Muscle layer of duodenum (tissue), 2 donors: ENCODE data around the gene SERGEF.

ENCODE experiments used
- H3K27ac ChIP-seq: one replicate; pipeline ENCODE4 v1.7.0; 2013; ENCODE audit warnings: mild to moderate bottlenecking, low read length
- H3K27me3 ChIP-seq: one replicate; pipeline ENCODE4 v1.7.0; 2013; ENCODE audit warnings: low read depth, mild to moderate bottlenecking, control low read depth, low read length
- H3K36me3 ChIP-seq, 2 donors: one replicate each; pipeline ENCODE4 v1.7.0; 2013; ENCODE audit warnings: low read length in 2 of 2, control low read depth in 1 of 2, mild to moderate bottlenecking in 1 of 2; ENCODE audit not compliant: insufficient read depth in 2 of 2, control insufficient read depth in 1 of 2
- H3K4me1 ChIP-seq, 2 donors: one replicate each; pipeline ENCODE4 v1.7.0; 2013; ENCODE audit warnings: low read length in 2 of 2, mild to moderate bottlenecking in 2 of 2, control low read depth in 1 of 2, moderate library complexity in 1 of 2; ENCODE audit not compliant: insufficient read depth in 2 of 2, control insufficient read depth in 1 of 2
- H3K4me3 ChIP-seq, 2 donors: one replicate each; pipeline ENCODE4 v1.7.0; 2013; ENCODE audit warnings: low read length in 2 of 2, low read depth in 1 of 2, mild to moderate bottlenecking in 1 of 2
- H3K9me3 ChIP-seq, 2 donors: one replicate each; pipeline ENCODE4 v1.7.0; 2013; ENCODE audit warnings: low read length in 2 of 2, control low read depth in 1 of 2, mild to moderate bottlenecking in 1 of 2; ENCODE audit not compliant: control insufficient read depth in 1 of 2
- donor health status: healthy.

SERGEF gene

GRCh38 chr11:17976651-17977050 is 36.2 kb downstream of the SERGEF start:
- Histone ChIP-seq H3K27ac (no peak overlapping the region), H3K36me3 (peaks cover 4 to 16% of the 10 kb centered on the region in 2 donors), H3K9me3 (no peaks in the 10 kb centered on the region), H3K27me3 (no peaks in the 10 kb centered on the region), H3K4me1 (no peaks in the 10 kb centered on the region), H3K4me3 (no peak overlapping the region)

- Histone ChIP-seq H3K4me1 (no peaks in the 10 kb centered on the region), H3K4me3 (no peak overlapping the region), H3K27ac (no peak overlapping the region), H3K9me3 (no peaks in the 10 kb centered on the region), H3K27me3 (no peaks in the 10 kb centered on the region), H3K36me3 (peaks cover 4 to 19% of the 10 kb centered on the region in 2 donors)
These were observed 38.6 kb downstream of the SERGEF start for GRCh38 chr11:17974246-17974645.

- Histone ChIP-seq H3K9me3 (no peaks in the 10 kb centered on the region), H3K27ac (no peak overlapping the region), H3K4me1 (no peaks in the 10 kb centered on the region), H3K36me3 (peaks cover 0 to 19% of the 10 kb centered on the region in 2 donors), H3K27me3 (no peaks in the 10 kb centered on the region), H3K4me3 (no peak overlapping the region)
These were observed 39.9 kb downstream of the SERGEF start for GRCh38 chr11:17972987-17973386.

DNA sequence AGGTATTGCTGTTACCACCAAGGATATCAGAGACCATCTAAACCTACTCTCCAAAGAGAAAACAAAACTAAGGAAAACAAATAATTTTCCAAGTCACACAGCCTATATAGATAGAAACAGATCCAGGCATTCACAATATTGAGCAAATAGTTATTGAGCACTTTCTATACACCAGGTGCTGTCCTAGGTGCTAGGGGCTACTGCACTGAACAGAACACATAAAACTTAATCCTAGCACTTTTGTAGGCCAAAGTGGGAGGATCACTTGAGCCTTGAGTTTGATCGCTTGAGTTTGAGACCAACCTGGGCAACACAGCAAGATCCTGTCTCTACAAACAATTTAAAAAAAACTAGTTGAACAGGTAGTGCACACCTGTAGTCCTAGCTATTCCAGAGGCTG is 44.6 kb downstream of the SERGEF start:
- Histone ChIP-seq H3K9me3 (no peaks in the 10 kb centered on the region), H3K27ac (no peak overlapping the region), H3K4me1 (no peaks in the 10 kb centered on the region), H3K4me3 (no peak overlapping the region), H3K36me3 (peaks cover 0 to 11% of the 10 kb centered on the region in 2 donors), H3K27me3 (no peaks in the 10 kb centered on the region)

DNA sequence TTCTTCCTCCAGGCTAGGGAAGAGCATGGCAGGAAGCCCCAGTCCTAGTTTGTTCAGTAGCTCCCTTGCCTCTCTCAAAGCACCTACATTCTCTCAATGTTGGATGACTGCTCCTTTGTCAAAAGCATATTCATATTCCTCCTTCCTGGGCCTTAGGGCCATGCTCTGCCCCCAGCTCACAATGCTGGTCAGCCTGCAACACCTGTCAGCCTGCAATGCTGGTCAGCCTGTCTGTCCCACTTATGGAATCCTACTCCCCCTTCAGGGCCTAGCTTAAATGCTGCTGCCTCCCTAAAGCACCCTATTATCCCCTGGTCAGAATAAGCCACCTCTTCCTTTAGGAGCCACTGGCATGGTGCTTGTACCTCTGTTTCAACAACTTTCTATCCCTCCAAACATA is 45.2 kb downstream of the SERGEF start:
- Histone ChIP-seq H3K9me3 (no peaks in the 10 kb centered on the region), H3K36me3 (peaks cover 0 to 11% of the 10 kb centered on the region in 2 donors), H3K4me3 (no peak overlapping the region), H3K27me3 (no peaks in the 10 kb centered on the region), H3K27ac (no peak overlapping the region), H3K4me1 (no peaks in the 10 kb centered on the region)

DNA sequence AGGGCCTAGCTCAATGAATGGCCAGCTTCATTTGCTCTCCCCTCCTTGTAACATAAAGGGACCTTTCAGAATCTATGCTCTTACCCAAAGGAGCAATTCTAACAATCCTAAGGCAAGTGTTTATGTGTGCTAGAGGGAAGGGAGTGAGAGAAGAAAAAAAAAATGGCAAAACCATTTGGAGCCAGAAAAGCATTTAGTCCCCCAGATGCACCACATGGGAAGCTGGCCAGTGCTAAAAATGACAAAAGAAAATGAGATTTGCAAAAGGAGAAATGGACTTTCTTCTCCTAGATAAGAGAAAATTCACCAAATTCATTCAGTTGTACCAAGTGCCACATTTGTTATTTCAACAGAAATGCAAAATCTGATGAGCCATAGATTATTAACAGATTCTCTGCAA is 52.8 kb downstream of the SERGEF start:
- Histone ChIP-seq H3K4me1 (no peaks in the 10 kb centered on the region), H3K36me3 (peaks cover 17 to 45% of the 10 kb centered on the region in 2 donors), H3K27me3 (no peaks in the 10 kb centered on the region), H3K9me3 (no peaks in the 10 kb centered on the region), H3K27ac (no peak overlapping the region), H3K4me3 (no peak overlapping the region)

DNA sequence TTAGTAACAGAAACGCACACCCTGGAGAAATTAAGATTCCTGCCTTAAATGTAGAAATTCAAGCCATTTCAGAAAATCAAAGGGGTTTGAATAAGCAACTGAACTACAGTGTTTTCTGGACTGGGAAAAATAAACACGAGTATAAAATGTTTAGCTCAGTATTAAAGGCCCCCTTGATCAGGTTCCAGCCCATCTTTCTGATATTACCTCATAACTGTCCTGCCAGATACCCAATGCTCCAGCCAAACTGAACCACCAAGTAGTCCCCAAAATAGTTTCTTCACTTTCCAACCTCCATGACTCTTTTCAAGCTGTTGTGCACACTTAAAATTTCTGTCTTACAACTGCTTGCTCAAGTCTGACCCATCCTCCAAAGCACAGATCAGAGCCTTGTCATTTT is 54.4 kb downstream of the SERGEF start:
- Histone ChIP-seq H3K4me3 (no peak overlapping the region), H3K4me1 (no peaks in the 10 kb centered on the region), H3K27me3 (no peaks in the 10 kb centered on the region), H3K9me3 (no peaks in the 10 kb centered on the region), H3K27ac (no peak overlapping the region), H3K36me3 (peaks cover 27 to 46% of the 10 kb centered on the region in 2 donors)

DNA sequence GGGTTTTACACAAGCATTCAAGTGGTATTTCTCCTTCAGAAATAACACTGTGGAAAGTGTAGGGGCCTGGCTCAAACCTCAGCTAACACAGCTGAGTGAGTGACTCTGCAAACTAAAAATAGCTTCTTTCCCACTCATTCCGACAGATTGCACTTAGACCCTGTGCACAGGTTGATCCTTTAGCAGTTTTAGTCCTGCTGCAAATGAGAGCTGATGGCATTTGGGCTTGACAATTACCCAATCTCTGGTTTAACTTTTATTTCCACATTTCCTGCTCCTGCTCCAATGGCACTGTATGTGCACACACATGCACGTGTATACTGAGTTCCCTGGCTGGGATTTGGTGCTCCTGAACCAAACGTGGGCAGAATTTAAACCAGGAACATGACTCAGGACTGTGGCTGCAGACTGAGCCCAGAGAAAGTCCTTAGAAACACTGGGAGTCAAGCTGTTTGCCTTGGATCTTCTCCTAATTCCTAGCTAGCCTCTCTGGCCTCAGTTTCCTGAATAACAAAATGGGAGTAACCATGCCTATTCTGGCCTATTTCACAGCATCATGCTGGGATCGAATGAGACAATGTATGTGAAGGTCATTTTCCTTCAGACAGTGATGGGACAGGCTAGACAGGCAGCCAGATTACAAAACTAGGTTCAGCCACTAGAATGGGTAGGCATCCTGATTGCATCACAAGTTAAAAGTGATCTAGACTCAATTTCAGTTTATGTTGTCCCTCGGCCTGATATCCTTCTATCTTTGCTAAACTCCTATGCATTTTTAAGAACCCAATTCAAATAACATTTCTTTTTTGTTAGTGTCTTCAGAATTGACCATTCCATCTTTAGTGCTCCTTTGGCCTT is 58.2 kb downstream of the SERGEF start:
- H3K4me3 ChIP-seq: no peak overlapping the region
- peaks cover 27 to 38% of the 10 kb centered on the region in 2 donors for H3K36me3 ChIP-seq
- H3K27ac ChIP-seq: no peak overlapping the region
- H3K4me1 ChIP-seq: no peaks in the 10 kb centered on the region
- no peaks in the 10 kb centered on the region for H3K27me3 ChIP-seq
- no peaks in the 10 kb centered on the region for H3K9me3 ChIP-seq

- no peaks in the 10 kb centered on the region for H3K27me3 ChIP-seq
- H3K36me3 ChIP-seq: peaks cover 24 to 27% of the 10 kb centered on the region in 2 donors
- no peak overlapping the region for H3K27ac ChIP-seq
- H3K4me3 ChIP-seq: no peak overlapping the region
- no peaks in the 10 kb centered on the region for H3K4me1 ChIP-seq
- no peaks in the 10 kb centered on the region for H3K9me3 ChIP-seq
These were observed 60.4 kb downstream of the SERGEF start for GRCh38 chr11:17952487-17952886.

GRCh38 chr11:17951685-17952388 is 61.0 kb downstream of the SERGEF start:
- Histone ChIP-seq H3K9me3 (no peaks in the 10 kb centered on the region), H3K4me3 (no peak overlapping the region), H3K4me1 (no peaks in the 10 kb centered on the region), H3K27me3 (no peaks in the 10 kb centered on the region), H3K36me3 (peaks cover 23 to 26% of the 10 kb centered on the region in 2 donors), H3K27ac (no peak overlapping the region)

DNA sequence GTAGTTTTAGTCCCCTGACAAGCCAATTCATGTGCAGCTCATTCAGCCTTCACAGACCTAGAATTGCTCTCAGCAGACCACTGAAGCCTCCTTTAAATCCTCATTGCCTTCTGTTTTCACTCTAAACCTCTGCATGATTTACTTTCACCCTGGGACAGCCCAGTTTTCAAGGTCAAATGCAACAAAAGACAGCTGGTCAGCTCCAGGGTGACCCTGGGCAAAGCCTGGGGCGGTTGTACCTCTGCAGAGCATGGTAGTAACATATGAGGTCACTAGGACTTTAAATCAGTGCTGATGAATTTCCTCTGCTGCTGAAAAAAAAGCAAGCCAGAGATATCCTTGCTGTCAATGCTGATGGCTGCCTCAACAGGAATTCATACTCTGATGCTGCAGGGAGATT is 62.2 kb downstream of the SERGEF start:
- Histone ChIP-seq H3K4me1 (no peaks in the 10 kb centered on the region), H3K9me3 (no peaks in the 10 kb centered on the region), H3K27me3 (no peaks in the 10 kb centered on the region), H3K27ac (no peak overlapping the region), H3K4me3 (no peak overlapping the region), H3K36me3 (peaks cover 14 to 18% of the 10 kb centered on the region in 2 donors)
